Lower leg skin (tissue), 4 donors: ENCODE results near the gene GPC5. TPM values are rescaled to one million over a fixed set of nuclear protein-coding genes. Genes with fewer than 3 reads are reported as not detected.
"Not testable (repeated sequence)": the region's sequence is repeated elsewhere in the genome, so short reads cannot be mapped to it uniquely, and the experiment has no call there.

Source experiments
- DNase-seq, 2 donors: peaks; one replicate each; pipeline ENCODE4 v3.0.0-alpha.2; 2019; ENCODE audit warnings: low spot score in 2 of 2
- H3K4me3 ChIP-seq: fragments of 200-600 bp; sonication (generic); 2 replicates; pipeline ENCODE4 v1.5.1; 2017; ENCODE audit warnings: mild to moderate bottlenecking, low read depth; ENCODE audit not compliant: poor library complexity, severe bottlenecking
- POLR2A ChIP-seq, 2 donors: fragments of 450-650 bp; IDR thresholded peaks; one replicate each; pipeline ENCODE4 v1.6.1; 2016 to 2017; ENCODE audit warnings: antibody characterized with exemption in 2 of 2, mild to moderate bottlenecking in 1 of 2, moderate library complexity in 1 of 2
- WGBS, 2 donors: methylation state at CpG; one replicate each; pipeline ENCODE4 v1.1.5; 2018; 5-methylcytosine and 5-hydroxymethylcytosine counted together
- intact Hi-C: fragments of 100-400 bp; cut with DNase I; formaldehyde crosslinking; loops from one replicate; pipeline ENCODE4 v1.15.0; 2023; ENCODE audit warnings: low total_unique reads
- total RNA-seq, 4 donors: library from RNA; depleted of rRNA; stranded (reverse); fragments of >200 nt; gene quantifications; one replicate each; pipeline ENCODE4 v1.1.0, GENCODE V29; 2016
- TF ChIP-seq, protein P1 (sequence below), 3 donors: fragments of 450-650 bp; IDR thresholded peaks; one replicate each; pipeline ENCODE4 v1.5.1; 2016; ENCODE audit warnings: antibody characterized with exemption in 3 of 3, mild to moderate bottlenecking in 3 of 3, moderate library complexity in 2 of 3

GPC5 gene
- total RNA-seq, 4 donors from 2014 or later = 0.46 to 1.3 (median 0.82) TPM

DNA sequence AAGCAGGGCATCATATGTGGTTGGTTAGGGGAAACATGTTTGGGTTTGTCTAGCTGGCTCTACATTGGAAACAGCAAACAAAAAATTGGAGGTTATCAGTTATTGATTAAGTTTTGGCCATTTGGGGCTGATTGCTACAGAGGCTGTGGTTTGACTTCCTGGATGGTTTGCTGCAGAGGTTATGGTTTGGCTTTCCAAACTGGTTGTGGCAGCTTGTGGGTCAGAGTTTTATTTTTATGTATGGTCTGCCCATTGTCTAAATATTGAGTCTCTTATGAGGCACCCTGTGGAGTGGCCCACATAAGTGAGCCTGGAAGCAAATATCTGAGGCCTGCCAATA, 261.6 kb downstream of the GPC5 start:
- H3K4me3 ChIP-seq = no peak overlapping the region
- intact Hi-C loops = no loop called here
- DNase-seq = no peak
- TF ChIP-seq, protein P1, sequence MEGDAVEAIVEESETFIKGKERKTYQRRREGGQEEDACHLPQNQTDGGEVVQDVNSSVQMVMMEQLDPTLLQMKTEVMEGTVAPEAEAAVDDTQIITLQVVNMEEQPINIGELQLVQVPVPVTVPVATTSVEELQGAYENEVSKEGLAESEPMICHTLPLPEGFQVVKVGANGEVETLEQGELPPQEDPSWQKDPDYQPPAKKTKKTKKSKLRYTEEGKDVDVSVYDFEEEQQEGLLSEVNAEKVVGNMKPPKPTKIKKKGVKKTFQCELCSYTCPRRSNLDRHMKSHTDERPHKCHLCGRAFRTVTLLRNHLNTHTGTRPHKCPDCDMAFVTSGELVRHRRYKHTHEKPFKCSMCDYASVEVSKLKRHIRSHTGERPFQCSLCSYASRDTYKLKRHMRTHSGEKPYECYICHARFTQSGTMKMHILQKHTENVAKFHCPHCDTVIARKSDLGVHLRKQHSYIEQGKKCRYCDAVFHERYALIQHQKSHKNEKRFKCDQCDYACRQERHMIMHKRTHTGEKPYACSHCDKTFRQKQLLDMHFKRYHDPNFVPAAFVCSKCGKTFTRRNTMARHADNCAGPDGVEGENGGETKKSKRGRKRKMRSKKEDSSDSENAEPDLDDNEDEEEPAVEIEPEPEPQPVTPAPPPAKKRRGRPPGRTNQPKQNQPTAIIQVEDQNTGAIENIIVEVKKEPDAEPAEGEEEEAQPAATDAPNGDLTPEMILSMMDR (IDR thresholded peaks at IDR 0.05) = no peak
- TF ChIP-seq POLR2A (IDR thresholded peaks at IDR 0.05) = no peak

DNA sequence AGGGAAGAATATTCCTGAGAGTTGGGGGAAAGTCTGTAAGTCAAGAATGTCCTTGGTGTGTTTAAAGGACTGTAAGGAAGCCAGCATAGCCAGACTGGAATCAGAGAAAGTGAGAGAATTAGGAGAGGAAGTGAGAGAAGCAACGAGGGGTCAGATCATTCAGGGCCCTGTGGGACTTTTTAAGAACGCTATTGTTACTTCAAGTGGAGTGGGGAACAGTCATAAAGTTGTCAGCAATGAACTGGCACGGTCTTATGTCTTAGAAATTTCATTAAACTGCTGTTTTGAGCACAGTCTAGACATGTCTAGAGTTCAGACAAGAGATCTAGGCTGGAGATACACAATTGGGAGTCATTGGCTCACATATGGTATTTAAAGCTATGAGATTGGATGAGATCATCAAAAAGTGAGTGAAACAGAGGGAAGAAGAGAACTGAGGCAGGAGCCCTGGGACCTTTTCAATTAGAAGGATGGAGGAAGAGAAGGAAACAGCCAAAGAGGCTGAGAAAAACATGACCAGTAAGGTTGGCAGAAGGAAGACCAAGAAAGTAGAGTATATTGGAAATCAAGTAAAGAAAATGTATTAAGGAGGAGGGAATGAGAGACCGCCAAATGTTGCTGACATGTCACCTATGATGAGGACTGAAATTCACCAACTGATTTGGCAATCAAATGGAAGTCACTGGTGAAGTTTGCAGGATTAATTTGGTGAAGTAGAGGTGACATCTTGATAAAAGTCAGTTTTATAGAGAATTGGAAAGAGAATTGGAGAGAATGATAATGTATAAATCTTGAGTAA, 263.5 kb downstream of the GPC5 start:
- no peak overlapping the region for H3K4me3 ChIP-seq
- TF ChIP-seq, protein P1 (IDR thresholded peaks at IDR 0.05) = no peak
- DNase-seq = no peak
- WGBS, 2 donors = 51 to 61% methylated on average over 4 of the region's 4 CpGs
- intact Hi-C loops = no loop called here

DNA sequence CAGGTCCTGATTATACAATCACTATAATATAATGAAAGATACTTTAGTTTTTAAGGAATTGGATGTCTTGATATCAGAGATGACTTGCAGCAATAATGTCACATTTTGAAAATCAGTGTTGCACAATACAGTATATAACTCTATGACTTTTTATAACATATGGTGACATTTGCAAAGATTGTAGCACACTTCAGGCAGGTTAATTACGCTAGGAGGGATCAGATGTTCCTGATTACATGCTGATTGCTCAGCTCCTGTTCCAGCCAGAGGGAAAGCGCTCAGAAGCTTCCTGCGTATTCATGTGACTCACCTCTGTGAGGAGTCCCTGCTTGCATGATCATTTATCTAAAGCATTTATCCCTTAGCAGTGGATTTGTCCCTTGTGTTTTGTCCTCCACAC, 265.6 kb downstream of the GPC5 start:
- intact Hi-C loops = no loop called here
- no peak for DNase-seq
- TF ChIP-seq, protein P1 (IDR thresholded peaks at IDR 0.05) = no peak
- no peak for TF ChIP-seq POLR2A (IDR thresholded peaks at IDR 0.05)
- 67 to 73% methylated on average over 3 of the region's 3 CpGs for WGBS, 2 donors
- H3K4me3 ChIP-seq = no peak overlapping the region

DNA sequence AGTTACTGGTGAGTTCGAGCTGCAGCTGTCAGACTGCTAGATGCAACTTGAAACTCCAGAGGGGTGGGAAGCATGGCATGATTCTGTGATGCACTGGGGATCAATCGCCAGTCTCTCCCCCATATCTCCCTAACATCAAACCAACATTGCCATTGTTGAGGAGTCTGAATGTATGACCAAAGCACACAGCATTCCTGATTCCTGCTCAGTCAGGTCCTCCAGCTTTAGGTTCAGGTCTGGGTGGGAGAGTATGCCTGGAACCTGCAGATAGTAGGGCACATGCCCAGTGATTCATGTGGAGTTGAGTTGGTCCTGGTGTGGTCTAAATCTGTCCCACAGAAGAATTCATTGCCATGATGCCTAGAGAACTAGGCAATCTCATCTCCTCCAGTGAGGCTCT, 269.1 kb downstream of the GPC5 start:
- TF ChIP-seq POLR2A (IDR thresholded peaks at IDR 0.05) = no peak
- TF ChIP-seq, protein P1 (IDR thresholded peaks at IDR 0.05) = no peak
- no peak for DNase-seq
- H3K4me3 ChIP-seq = no peak overlapping the region
- WGBS, 2 donors = 76 to 78% methylated on average over 2 of the region's 2 CpGs
- intact Hi-C loops = no loop called here

DNA sequence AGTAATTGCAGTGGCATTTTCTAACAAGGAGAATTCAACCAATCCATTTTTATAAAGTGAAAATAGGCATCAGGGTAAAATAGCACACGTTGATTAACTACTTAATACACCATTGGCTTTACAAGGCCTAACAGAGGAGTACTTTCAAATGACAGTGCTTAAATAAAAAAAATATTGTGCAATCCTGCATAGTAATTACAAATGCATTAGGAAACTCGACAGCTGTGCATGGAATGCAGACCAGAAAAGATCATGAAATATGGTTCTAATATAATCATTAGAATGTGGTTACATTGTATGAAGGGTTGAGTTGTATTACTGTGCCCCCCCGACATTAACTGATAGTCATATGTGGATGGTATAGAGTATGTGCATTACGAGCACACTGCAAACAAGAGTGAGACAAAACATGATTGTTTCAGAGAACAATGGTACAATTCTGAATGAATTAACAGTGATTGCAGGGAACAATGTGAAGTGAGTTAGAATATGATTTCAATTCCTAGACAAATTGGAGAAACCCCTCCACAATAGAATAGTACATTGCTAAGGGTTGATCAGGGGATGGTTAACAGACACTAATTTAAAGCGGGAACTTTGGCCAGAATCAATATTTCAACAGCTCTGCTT, 270.6 kb downstream of the GPC5 start:
- DNase-seq = no peak
- intact Hi-C loops = no loop called here
- WGBS, 2 donors = 43 to 45% methylated on average over 5 of the region's 5 CpGs
- no peak for TF ChIP-seq POLR2A (IDR thresholded peaks at IDR 0.05)
- TF ChIP-seq, protein P1 (IDR thresholded peaks at IDR 0.05) = no peak
- H3K4me3 ChIP-seq = no peak overlapping the region

DNA sequence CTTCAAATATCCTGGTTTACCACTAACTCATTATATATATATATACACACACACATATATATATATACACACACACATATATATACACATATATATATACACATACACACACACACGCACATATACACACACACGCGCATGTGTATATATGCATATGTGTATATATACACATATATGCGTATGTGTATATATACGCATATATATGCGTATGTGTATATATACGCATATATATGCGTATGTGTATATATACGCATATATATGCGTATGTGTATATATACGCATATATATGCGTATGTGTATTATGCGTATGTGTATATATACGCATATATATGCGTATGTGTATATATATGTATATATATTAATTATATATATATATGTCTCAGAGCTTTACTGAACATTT, 275.9 kb downstream of the GPC5 start:
- intact Hi-C loops, DNase-seq, H3K4me3 ChIP-seq: not testable (repeated sequence)
- 97 to 98% methylated on average over 15 of the region's 15 CpGs for WGBS, 2 donors
